Fibroblast of lung (primary cell): ENCODE results near the gene CNTN4. TPM values are rescaled to one million over a fixed set of nuclear protein-coding genes. Genes with fewer than 3 reads are reported as not detected.

Source experiments
- DNase-seq, 2 donors: peaks; one replicate each; pipeline versions ENCODE4 v3.0.0 to v3.0.0-alpha.2; 2010; ENCODE audit warnings: low read depth in 2 of 2
- H2AFZ ChIP-seq: 2 replicates; pipeline ENCODE4 v1.5.1; 2012; ENCODE audit warnings: low read length, control low read depth, inconsistent platforms
- H3K27ac ChIP-seq: 2 replicates; pipeline ENCODE4 v1.5.1; 2011; ENCODE audit warnings: low read length, control low read depth; ENCODE audit not compliant: insufficient read depth
- H3K27me3 ChIP-seq: 2 replicates; pipeline ENCODE4 v1.5.1; 2011; ENCODE audit warnings: mild to moderate bottlenecking, low read length; ENCODE audit not compliant: control insufficient read depth, insufficient read depth
- H3K36me3 ChIP-seq: 2 replicates; pipeline ENCODE4 v1.5.1; 2011; ENCODE audit warnings: low read length; ENCODE audit not compliant: control insufficient read depth, insufficient read depth
- H3K4me1 ChIP-seq: 2 replicates; pipeline ENCODE4 v1.5.1; 2011; ENCODE audit warnings: low read length; ENCODE audit not compliant: control insufficient read depth, insufficient read depth; ENCODE audit errors: extremely low read depth
- H3K4me2 ChIP-seq: 2 replicates; pipeline ENCODE4 v1.5.1; 2011; ENCODE audit warnings: low read length, control low read depth; ENCODE audit not compliant: insufficient read depth; ENCODE audit errors: extremely low read depth
- H3K4me3 ChIP-seq, 4 experiments: fragments of 200-600 bp in 1 of 4; sonication (generic) in 1 of 4; replicated peaks in 1 of 4; 2 replicates each; pipeline ENCODE4 v1.5.1; 2011 to 2016; ENCODE audit warnings: low read length in 4 of 4, low read depth in 3 of 4, mild to moderate bottlenecking in 3 of 4, control low read depth in 2 of 4, inconsistent platforms in 1 of 4, mixed read lengths in 1 of 4; ENCODE audit not compliant: insufficient read depth in 1 of 4; ENCODE audit errors: control extremely low read depth in 1 of 4
- H3K79me2 ChIP-seq: 2 replicates; pipeline ENCODE4 v1.5.1; 2012; ENCODE audit warnings: mild to moderate bottlenecking, low read length, inconsistent platforms; ENCODE audit not compliant: control insufficient read depth, insufficient read depth
- H3K9ac ChIP-seq: 2 replicates; pipeline ENCODE4 v1.5.1; 2011; ENCODE audit warnings: mild to moderate bottlenecking, low read length, control low read depth; ENCODE audit not compliant: insufficient read depth
- H3K9me3 ChIP-seq: 2 replicates; pipeline ENCODE4 v1.5.1; 2012; ENCODE audit warnings: low read depth, low read length; ENCODE audit not compliant: control insufficient read depth, insufficient read depth
- H4K20me1 ChIP-seq: 2 replicates; pipeline ENCODE4 v1.5.1; 2011; ENCODE audit warnings: low read length; ENCODE audit not compliant: control insufficient read depth, insufficient read depth; ENCODE audit errors: extremely low read depth
- CTCF ChIP-seq, 2 donors: IDR thresholded peaks in 1 of 2; conservative IDR thresholded peaks in 1 of 2; 1 replicate in 1 of 2; 2 replicates in 1 of 2; pipeline ENCODE4 v1.5.1; 2011 to 2012; ENCODE audit warnings: low read length in 2 of 2, control low read depth in 1 of 2, inconsistent platforms in 1 of 2, low read depth in 1 of 2, mild to moderate bottlenecking in 1 of 2
- EZH2 ChIP-seq: IDR thresholded peaks from 2 replicates; pipeline ENCODE4 v1.5.1; 2012; ENCODE audit warnings: low read length, control low read depth, mild to moderate bottlenecking; ENCODE audit errors: missing control alignments
- polyA plus RNA-seq, 2 donors: library from polyadenylated mRNA; depleted of rRNA in 1 of 2; stranded (reverse) in 1 of 2; unstranded in 1 of 2; fragments of >200 nt; gene quantifications; 2 replicates each; pipeline ENCODE4 v1.2.1, GENCODE V29; 2011 to 2012; ENCODE audit warnings: missing spikeins in 1 of 2
- total RNA-seq: library from RNA; depleted of rRNA; stranded (reverse); fragments of >200 nt; gene quantifications from 2 replicates; pipeline ENCODE4 v1.2.1, GENCODE V29; 2014

Gene CNTN4
- total and polyA plus RNA-seq, 2 donors (not counting 1 experiment from before 2014, with no cell fraction given) = 0.17 to 0.69 TPM

GRCh38 chr3:2875699-2876098, 777.0 kb downstream of the CNTN4 start:
- no peak for TF ChIP-seq CTCF (conservative IDR thresholded peaks at IDR 0.05 in 1 of 2, IDR thresholded peaks at IDR 0.05 in 1 of 2; ENCODE audit: low read depth in 1 of 2, low read length in 2 of 2)
- TF ChIP-seq EZH2 = no peak

GRCh38 chr3:2876362-2876761, 777.7 kb downstream of the CNTN4 start:
- H3K79me2 ChIP-seq = no peaks in the 10 kb centered on the region
- no peak overlapping the region for H3K27ac ChIP-seq
- no peak overlapping the region for H2AFZ ChIP-seq

More at GRCh38 chr3:2875699-2876098, 777.0 kb downstream of the CNTN4 start:
- Histone ChIP-seq H3K27me3 (no peaks in the 10 kb centered on the region), H3K4me2 (no peak overlapping the region), H2AFZ (no peak overlapping the region), H3K9ac (no peak overlapping the region), H4K20me1 (no peaks in the 10 kb centered on the region), H3K4me3 (no peak overlapping the region), H3K4me1 (no peaks in the 10 kb centered on the region), H3K9me3 (no peaks in the 10 kb centered on the region), H3K36me3 (no peaks in the 10 kb centered on the region), H3K79me2 (no peaks in the 10 kb centered on the region), H3K27ac (no peak overlapping the region)
- DNase-seq = no peak

GRCh38 chr3:2879023-2879422, 780.4 kb downstream of the CNTN4 start:
- H3K9ac ChIP-seq = no peak overlapping the region
- no peak for TF ChIP-seq EZH2
- no peak for TF ChIP-seq CTCF (conservative IDR thresholded peaks at IDR 0.05 in 1 of 2, IDR thresholded peaks at IDR 0.05 in 1 of 2; ENCODE audit: low read depth in 1 of 2, low read length in 2 of 2)
- no peak overlapping the region for H3K4me3 ChIP-seq
- no peak for DNase-seq
- H3K36me3 ChIP-seq = no peaks in the 10 kb centered on the region
- no peaks in the 10 kb centered on the region for H3K9me3 ChIP-seq
- H3K4me1 ChIP-seq = no peaks in the 10 kb centered on the region
- no peak overlapping the region for H3K27ac ChIP-seq
- no peaks in the 10 kb centered on the region for H3K79me2 ChIP-seq
- H3K27me3 ChIP-seq = no peaks in the 10 kb centered on the region
- no peak overlapping the region for H3K4me2 ChIP-seq
- H4K20me1 ChIP-seq = no peaks in the 10 kb centered on the region
- H2AFZ ChIP-seq = no peak overlapping the region

More at GRCh38 chr3:2876362-2876761, 777.7 kb downstream of the CNTN4 start:
- Histone ChIP-seq H3K4me3 (no peak overlapping the region), H3K36me3 (no peaks in the 10 kb centered on the region), H3K4me2 (no peak overlapping the region), H3K9me3 (no peaks in the 10 kb centered on the region), H4K20me1 (no peaks in the 10 kb centered on the region), H3K27me3 (no peaks in the 10 kb centered on the region), H3K9ac (no peak overlapping the region), H3K4me1 (no peaks in the 10 kb centered on the region)
- no peak for DNase-seq
- TF ChIP-seq CTCF (conservative IDR thresholded peaks at IDR 0.05 in 1 of 2, IDR thresholded peaks at IDR 0.05 in 1 of 2; ENCODE audit: low read depth in 1 of 2, low read length in 2 of 2) = no peak
- TF ChIP-seq EZH2 = no peak
